DND-41 (cell line): ENCODE results near the gene BACE1.

Experiments used
- ATAC-seq: fragments of 200-7000 bp; cut with Tn5 transposase; 3 replicates; pipeline ENCODE4 v1.9.1; 2021; ENCODE audit warnings: low read depth; ENCODE audit not compliant: insufficient read depth
- DNase-seq: peaks from one replicate; pipeline ENCODE4 v3.0.0-alpha.2; 2020
- H2AFZ ChIP-seq: 2 replicates; pipeline ENCODE4 v1.6.0; 2012; ENCODE audit warnings: low read depth, low read length
- H3K27ac ChIP-seq: 2 replicates; pipeline ENCODE4 v1.5.1; 2012; ENCODE audit warnings: low read length, inconsistent platforms
- H3K27me3 ChIP-seq: fragments of 200-600 bp; sonication (generic); 2 replicates; pipeline ENCODE4 v1.6.0; 2012; ENCODE audit warnings: low read length, mild to moderate bottlenecking, inconsistent platforms; ENCODE audit not compliant: insufficient read depth, poor library complexity
- H3K36me3 ChIP-seq: 2 replicates; pipeline ENCODE4 v1.5.1; 2012; ENCODE audit warnings: low read length, inconsistent platforms; ENCODE audit not compliant: insufficient read depth
- H3K4me1 ChIP-seq: 2 replicates; pipeline ENCODE4 v1.5.1; 2012; ENCODE audit warnings: mild to moderate bottlenecking, low read length; ENCODE audit not compliant: insufficient read depth
- H3K4me2 ChIP-seq: 2 replicates; pipeline ENCODE4 v1.6.0; 2012; ENCODE audit warnings: mild to moderate bottlenecking, moderate library complexity, low read length, inconsistent platforms; ENCODE audit not compliant: insufficient read depth
- H3K4me3 ChIP-seq, 2 experiments: fragments of 200-600 bp in 1 of 2; shearing (Covaris generic) in 1 of 2; 2 replicates each; pipeline ENCODE4 v1.5.1; 2012 to 2016; ENCODE audit warnings: inconsistent platforms in 2 of 2, low read length in 2 of 2, mild to moderate bottlenecking in 2 of 2, low read depth in 1 of 2, moderate library complexity in 1 of 2
- H3K79me2 ChIP-seq: 2 replicates; pipeline ENCODE4 v1.6.0; 2012; ENCODE audit warnings: low read length, inconsistent platforms; ENCODE audit not compliant: insufficient read depth
- H3K9ac ChIP-seq: 2 replicates; pipeline ENCODE4 v1.6.0; 2012; ENCODE audit warnings: low read depth, mild to moderate bottlenecking, inconsistent platforms, low read length, moderate library complexity
- H3K9me3 ChIP-seq: 2 replicates; pipeline ENCODE4 v1.5.1; 2012; ENCODE audit warnings: low read length, moderate library complexity, mild to moderate bottlenecking, inconsistent platforms; ENCODE audit not compliant: insufficient read depth, severe bottlenecking
- H4K20me1 ChIP-seq: 2 replicates; pipeline ENCODE4 v1.6.0; 2012; ENCODE audit warnings: low read length; ENCODE audit not compliant: insufficient read depth
- CTCF ChIP-seq: IDR thresholded peaks from 2 replicates; pipeline ENCODE4 v1.5.1; 2012; ENCODE audit warnings: borderline replicate concordance, low read length, moderate library complexity, mild to moderate bottlenecking; ENCODE audit not compliant: poor library complexity, severe bottlenecking; ENCODE audit errors: extremely low read depth
- EZH2 ChIP-seq: IDR thresholded peaks from 3 replicates; pipeline ENCODE4 v1.6.1; 2012; ENCODE audit warnings: borderline replicate concordance, low read depth, mild to moderate bottlenecking, moderate library complexity, low read length, inconsistent platforms; ENCODE audit not compliant: severe bottlenecking

Gene BACE1

GRCh38 chr11:117313091-117313490, 3.0 kb downstream of the BACE1 start:
- H3K36me3 ChIP-seq, result no peaks in the 10 kb centered on the region
- H4K20me1 ChIP-seq, result peaks cover 4% of the 10 kb centered on the region; the same call in 1 of the 2 replicates
- H2AFZ ChIP-seq, result no peak overlapping the region
- DNase-seq (no peak), ATAC-seq (no peak)
- no peaks in the 10 kb centered on the region for H3K9me3 ChIP-seq
- TF ChIP-seq CTCF, result no peak
- no peak for TF ChIP-seq EZH2
- no peaks in the 10 kb centered on the region for H3K79me2 ChIP-seq
- peaks cover 10% of the 10 kb centered on the region for H3K4me1 ChIP-seq
- no peak overlapping the region for H3K4me2 ChIP-seq
- no peak overlapping the region for H3K4me3 ChIP-seq
- H3K27ac ChIP-seq, result no peak overlapping the region
- peaks cover 65% of the 10 kb centered on the region for H3K27me3 ChIP-seq
- H3K9ac ChIP-seq, result no peak overlapping the region

GRCh38 chr11:117309310-117309709, 6.7 kb downstream of the BACE1 start:
- no peak overlapping the region for H3K4me3 ChIP-seq
- H3K36me3 ChIP-seq, result no peaks in the 10 kb centered on the region
- no peak overlapping the region for H3K4me2 ChIP-seq
- DNase-seq (no peak), ATAC-seq (no peak)
- no peaks in the 10 kb centered on the region for H3K9me3 ChIP-seq
- H3K27ac ChIP-seq, result no peak overlapping the region
- no peak for TF ChIP-seq CTCF
- no peak for TF ChIP-seq EZH2
- no peaks in the 10 kb centered on the region for H4K20me1 ChIP-seq
- H3K4me1 ChIP-seq, result no peaks in the 10 kb centered on the region
- peaks cover 31% of the 10 kb centered on the region for H3K27me3 ChIP-seq
- H2AFZ ChIP-seq, result no peak overlapping the region
- no peaks in the 10 kb centered on the region for H3K79me2 ChIP-seq
- no peak overlapping the region for H3K9ac ChIP-seq

GRCh38 chr11:117305145-117305544, 10.9 kb downstream of the BACE1 start:
- H3K4me2 ChIP-seq, result no peak overlapping the region
- no peak overlapping the region for H3K27ac ChIP-seq
- H3K79me2 ChIP-seq, result no peaks in the 10 kb centered on the region
- no peak overlapping the region for H3K9ac ChIP-seq
- no peaks in the 10 kb centered on the region for H3K9me3 ChIP-seq
- no peak for TF ChIP-seq EZH2
- no peak for TF ChIP-seq CTCF
- H3K4me3 ChIP-seq, result no peak overlapping the region
- H4K20me1 ChIP-seq, result no peaks in the 10 kb centered on the region; the same call in 1 of the 2 replicates
- no peaks in the 10 kb centered on the region for H3K4me1 ChIP-seq
- DNase-seq, result no peak
- H3K27me3 ChIP-seq, result peaks cover 7% of the 10 kb centered on the region
- H2AFZ ChIP-seq, result no peak overlapping the region
- H3K36me3 ChIP-seq, result no peaks in the 10 kb centered on the region
- no peak for ATAC-seq

- Histone ChIP-seq H3K9ac (no peak overlapping the region), H3K4me1 (no peaks in the 10 kb centered on the region), H3K36me3 (no peaks in the 10 kb centered on the region), H3K79me2 (no peaks in the 10 kb centered on the region), H3K4me3 (no peak overlapping the region), H3K27me3 (no peaks in the 10 kb centered on the region), H3K9me3 (no peaks in the 10 kb centered on the region), H4K20me1 (no peaks in the 10 kb centered on the region; the same call in 1 of the 2 replicates), H2AFZ (no peak overlapping the region), H3K4me2 (no peak overlapping the region), H3K27ac (no peak overlapping the region)
- no peak for DNase-seq
- ATAC-seq, result no peak
- TF ChIP-seq CTCF (no peak), EZH2 (no peak)
Measured at GRCh38 chr11:117303646-117304315, 12.3 kb downstream of the BACE1 start.
